GM23338 (cell line): ENCODE measurements around the gene MYOF. TPM values are rescaled to one million over a fixed set of nuclear protein-coding genes. Genes with fewer than 3 reads are reported as not detected.

Source experiments
- ATAC-seq: fragments of 200-7000 bp; cut with Tn5 transposase; 3 replicates; pipeline ENCODE4 v1.9.1; 2020
- DNase-seq: peaks from one replicate; pipeline ENCODE4 v3.0.0-alpha.2; 2015; ENCODE audit warnings: low spot score
- H2AFZ ChIP-seq: fragments of 200-600 bp; sonication (generic); 2 replicates; pipeline ENCODE4 v1.8.0; 2016; ENCODE audit warnings: antibody characterized with exemption, mild to moderate bottlenecking, moderate library complexity
- H3F3A ChIP-seq: fragments of 200-600 bp; sonication (generic); replicated peaks from 2 replicates; pipeline ENCODE4 v1.8.0; 2017; ENCODE audit warnings: antibody characterized with exemption, mixed run types, low read depth
- H3K27ac ChIP-seq: fragments of 200-600 bp; sonication (generic); 2 replicates; pipeline ENCODE4 v1.6.1; 2016; ENCODE audit warnings: low read depth
- H3K27me3 ChIP-seq: fragments of 200-600 bp; sonication (generic); 2 replicates; pipeline ENCODE4 v1.8.0; 2016; ENCODE audit warnings: mild to moderate bottlenecking, mixed run types, moderate library complexity; ENCODE audit not compliant: insufficient read depth
- H3K36me3 ChIP-seq: fragments of 200-600 bp; sonication (generic); 2 replicates; pipeline ENCODE4 v1.8.0; 2016; ENCODE audit warnings: mild to moderate bottlenecking; ENCODE audit not compliant: insufficient read depth
- H3K4me1 ChIP-seq: fragments of 200-600 bp; sonication (generic); 2 replicates; pipeline ENCODE4 v1.8.0; 2016; ENCODE audit warnings: mild to moderate bottlenecking, moderate library complexity; ENCODE audit not compliant: insufficient read depth
- H3K4me2 ChIP-seq: fragments of 200-600 bp; sonication (generic); 2 replicates; pipeline ENCODE4 v1.7.1; 2017; ENCODE audit warnings: mixed run types
- H3K4me3 ChIP-seq: fragments of 200-600 bp; sonication (generic); 2 replicates; pipeline ENCODE4 v1.6.1; 2016; ENCODE audit warnings: mixed run types
- H3K79me2 ChIP-seq: fragments of 200-600 bp; sonication (generic); replicated peaks from 2 replicates; pipeline ENCODE4 v1.8.0; 2017; ENCODE audit warnings: mild to moderate bottlenecking; ENCODE audit not compliant: insufficient read depth
- H3K9me2 ChIP-seq: fragments of 200-600 bp; sonication (generic); 2 replicates; pipeline ENCODE4 v1.8.0; 2017; ENCODE audit not compliant: insufficient read depth
- H4K20me1 ChIP-seq: fragments of 200-600 bp; sonication (generic); replicated peaks from 2 replicates; pipeline ENCODE4 v1.8.0; 2017; ENCODE audit warnings: mild to moderate bottlenecking; ENCODE audit not compliant: insufficient read depth
- H3K27ac Mint-ChIP-seq: 2 replicates; pipeline ENCODE4 v1.8.0; 2020; ENCODE audit warnings: inconsistent platforms, mild to moderate bottlenecking, moderate library complexity, mixed read lengths
- H3K27me3 Mint-ChIP-seq: 3 replicates; pipeline ENCODE4 v1.8.0; 2022; ENCODE audit warnings: low read depth, mild to moderate bottlenecking, moderate library complexity, mixed read lengths, inconsistent platforms; ENCODE audit not compliant: insufficient read depth, poor library complexity
- H3K36me3 Mint-ChIP-seq: 3 replicates; pipeline ENCODE4 v1.8.0; 2021; ENCODE audit warnings: low read depth, mild to moderate bottlenecking, inconsistent platforms, moderate library complexity, mixed read lengths
- H3K4me1 Mint-ChIP-seq: 3 replicates; pipeline ENCODE4 v1.8.0; 2020; ENCODE audit warnings: mild to moderate bottlenecking, inconsistent platforms, mixed read lengths
- H3K4me3 Mint-ChIP-seq: 3 replicates; pipeline ENCODE4 v1.8.0; 2021; ENCODE audit warnings: moderate library complexity, mild to moderate bottlenecking, inconsistent platforms, mixed read lengths
- H3K9me3 Mint-ChIP-seq: 3 replicates; pipeline ENCODE4 v1.8.0; 2020; ENCODE audit warnings: moderate library complexity, mild to moderate bottlenecking, inconsistent platforms, mixed read lengths
- CREB1 ChIP-seq: fragments of 250-450 bp; sonication (Bioruptor Pico); IDR thresholded peaks from 2 replicates; pipeline ENCODE4 v1.5.0; 2020; ENCODE audit warnings: low read depth, mild to moderate bottlenecking, moderate library complexity
- EZH2 ChIP-seq: fragments of 200-600 bp; sonication (generic); IDR thresholded peaks from one replicate; pipeline ENCODE4 v1.8.0; 2017; ENCODE audit warnings: antibody characterized with exemption, mild to moderate bottlenecking, low read depth; ENCODE audit not compliant: unreplicated experiment
- EZH2phosphoT487 ChIP-seq: fragments of 200-600 bp; sonication (generic); IDR thresholded peaks from one replicate; pipeline ENCODE4 v1.8.1; 2018; ENCODE audit warnings: antibody characterized with exemption; ENCODE audit not compliant: unreplicated experiment
- JUNB ChIP-seq: IDR thresholded peaks from one replicate; pipeline ENCODE4 v1.6.1; 2016; ENCODE audit warnings: antibody characterized with exemption; ENCODE audit not compliant: unreplicated experiment
- NANOG ChIP-seq: IDR thresholded peaks from 2 replicates; pipeline ENCODE4 v1.6.1; 2016; ENCODE audit warnings: antibody characterized with exemption, borderline replicate concordance
- POLR2AphosphoS5 ChIP-seq: IDR thresholded peaks from 2 replicates; pipeline ENCODE4 v1.6.1; 2016; ENCODE audit warnings: antibody characterized with exemption, low read depth
- STAT1 ChIP-seq: IDR thresholded peaks from one replicate; pipeline ENCODE4 v1.6.1; 2016; ENCODE audit warnings: antibody characterized with exemption; ENCODE audit not compliant: unreplicated experiment
- ZNF114 ChIP-seq: fragments of 250-450 bp; sonication (Bioruptor Pico); IDR thresholded peaks from 2 replicates; pipeline ENCODE4 v1.5.0; 2020; ENCODE audit warnings: mild to moderate bottlenecking, moderate library complexity
- ZNF331 ChIP-seq: fragments of 250-450 bp; sonication (Bioruptor Pico); IDR thresholded peaks from 2 replicates; pipeline ENCODE4 v1.5.0; 2020; ENCODE audit warnings: low read depth, mild to moderate bottlenecking, moderate library complexity
- polyA plus RNA-seq: library from polyadenylated mRNA; unstranded; fragments of >200 nt; fragmentation: Nextera tagmentation; extraction: Ambion mirVana; gene quantifications from 2 replicates; pipeline ENCODE4 v1.2.1, GENCODE V29; 2016
- total RNA-seq: library from RNA; depleted of rRNA; stranded (reverse); fragments of >200 nt; shearing (Covaris generic); gene quantifications from 2 replicates; pipeline ENCODE4 v1.2.3, GENCODE V29; 2014
- TF ChIP-seq, protein P1 (sequence below): IDR thresholded peaks from 2 replicates; pipeline ENCODE4 v1.6.1; 2016; ENCODE audit warnings: antibody characterized with exemption
- TF ChIP-seq, protein P2 (sequence below): fragments of 250-450 bp; sonication (Bioruptor Pico); IDR thresholded peaks from 2 replicates; pipeline ENCODE4 v1.5.0; 2020; ENCODE audit warnings: mild to moderate bottlenecking, moderate library complexity
- TF ChIP-seq, protein P3 (sequence below), 2 experiments: fragments of 200-600 bp in 1 of 2; sonication (generic) in 1 of 2; conservative IDR thresholded peaks; 2 replicates each; pipeline versions ENCODE4 v1.5.1 to v1.6.1; 2016 to 2017; ENCODE audit warnings: antibody characterized with exemption in 2 of 2, low read depth in 2 of 2, mild to moderate bottlenecking in 2 of 2, moderate library complexity in 1 of 2
- TF ChIP-seq, protein P4 (sequence below): IDR thresholded peaks from one replicate; pipeline ENCODE4 v1.6.1; 2018; ENCODE audit warnings: antibody characterized with exemption; ENCODE audit not compliant: unreplicated experiment

MYOF gene
- total and polyA plus RNA-seq, 2 experiments from 2014 or later = 0.82 to 1.4 TPM

DNA sequence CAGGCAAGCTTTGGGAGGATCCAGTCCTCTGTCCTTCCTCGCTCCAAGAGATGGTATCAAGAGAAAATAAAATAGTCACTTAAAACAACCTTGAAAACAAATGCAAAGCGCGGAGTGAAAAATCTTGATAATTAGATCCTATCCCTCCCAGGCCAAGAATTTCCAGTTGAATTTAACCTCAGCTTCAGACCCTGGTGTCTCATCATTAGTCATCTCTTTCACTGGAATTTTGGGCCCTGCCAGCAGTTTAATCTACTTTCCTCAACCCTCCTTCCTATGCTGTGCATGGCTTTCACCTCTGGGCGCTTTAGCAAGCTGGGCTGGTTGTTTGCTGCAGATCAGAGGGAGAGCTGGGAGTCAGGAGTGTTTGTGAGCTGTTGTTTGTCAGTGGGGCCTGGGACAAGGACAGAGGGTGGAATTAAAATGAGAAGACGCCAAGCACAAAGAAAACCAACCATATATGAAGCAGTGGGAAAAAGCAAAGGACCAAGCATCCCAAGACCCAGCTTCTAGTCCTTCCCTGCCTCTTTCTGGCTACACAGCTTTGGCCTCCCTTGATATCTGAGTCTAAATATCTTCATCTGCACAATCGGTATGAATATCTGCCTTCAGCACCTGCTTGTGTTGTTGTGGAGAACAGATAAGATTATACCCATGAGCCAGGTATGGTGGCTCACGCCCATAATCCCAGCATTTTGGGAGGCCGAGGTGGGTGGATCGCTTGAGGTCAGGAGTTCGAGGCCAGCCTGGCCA is 13.5 kb downstream of the MYOF start:
- DNase-seq = no peak
- H3K4me1 ChIP-seq = peaks cover 8% of the 10 kb centered on the region; the same call in 1 of the 2 replicates
- no peaks in the 10 kb centered on the region for H3K79me2 ChIP-seq
- peaks cover 12% of the 10 kb centered on the region; the same call in 2 of the 3 replicates for H3K4me1 Mint-ChIP-seq
- H3K27me3 Mint-ChIP-seq = peaks cover 2% of the 10 kb centered on the region
- H4K20me1 ChIP-seq = no peaks in the 10 kb centered on the region
- H3K27ac ChIP-seq = no peak overlapping the region
- H3K27me3 ChIP-seq = no peaks in the 10 kb centered on the region
- no peaks in the 10 kb centered on the region for H3F3A ChIP-seq
- H3K27ac Mint-ChIP-seq = no peak overlapping the region
- no peak overlapping the region for H3K4me3 ChIP-seq
- no peak overlapping the region for H3K4me3 Mint-ChIP-seq
- H3K9me3 Mint-ChIP-seq = no peaks in the 10 kb centered on the region
- no peaks in the 10 kb centered on the region for H3K36me3 ChIP-seq
- ATAC-seq = no peak
- TF ChIP-seq NANOG = no peak
- TF ChIP-seq EZH2 = no peak
- TF ChIP-seq, protein P1, sequence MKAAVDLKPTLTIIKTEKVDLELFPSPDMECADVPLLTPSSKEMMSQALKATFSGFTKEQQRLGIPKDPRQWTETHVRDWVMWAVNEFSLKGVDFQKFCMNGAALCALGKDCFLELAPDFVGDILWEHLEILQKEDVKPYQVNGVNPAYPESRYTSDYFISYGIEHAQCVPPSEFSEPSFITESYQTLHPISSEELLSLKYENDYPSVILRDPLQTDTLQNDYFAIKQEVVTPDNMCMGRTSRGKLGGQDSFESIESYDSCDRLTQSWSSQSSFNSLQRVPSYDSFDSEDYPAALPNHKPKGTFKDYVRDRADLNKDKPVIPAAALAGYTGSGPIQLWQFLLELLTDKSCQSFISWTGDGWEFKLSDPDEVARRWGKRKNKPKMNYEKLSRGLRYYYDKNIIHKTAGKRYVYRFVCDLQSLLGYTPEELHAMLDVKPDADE = no peak
- no peak for TF ChIP-seq ZNF114 (CRISPR knock-in tag)
- no peak for TF ChIP-seq EZH2phosphoT487
- no peak for TF ChIP-seq ZNF331
- no peak for TF ChIP-seq POLR2AphosphoS5
- no peak for TF ChIP-seq JUNB
- no peak for TF ChIP-seq STAT1
- TF ChIP-seq CREB1 (CRISPR knock-in tag) = no peak
- TF ChIP-seq, protein P2, sequence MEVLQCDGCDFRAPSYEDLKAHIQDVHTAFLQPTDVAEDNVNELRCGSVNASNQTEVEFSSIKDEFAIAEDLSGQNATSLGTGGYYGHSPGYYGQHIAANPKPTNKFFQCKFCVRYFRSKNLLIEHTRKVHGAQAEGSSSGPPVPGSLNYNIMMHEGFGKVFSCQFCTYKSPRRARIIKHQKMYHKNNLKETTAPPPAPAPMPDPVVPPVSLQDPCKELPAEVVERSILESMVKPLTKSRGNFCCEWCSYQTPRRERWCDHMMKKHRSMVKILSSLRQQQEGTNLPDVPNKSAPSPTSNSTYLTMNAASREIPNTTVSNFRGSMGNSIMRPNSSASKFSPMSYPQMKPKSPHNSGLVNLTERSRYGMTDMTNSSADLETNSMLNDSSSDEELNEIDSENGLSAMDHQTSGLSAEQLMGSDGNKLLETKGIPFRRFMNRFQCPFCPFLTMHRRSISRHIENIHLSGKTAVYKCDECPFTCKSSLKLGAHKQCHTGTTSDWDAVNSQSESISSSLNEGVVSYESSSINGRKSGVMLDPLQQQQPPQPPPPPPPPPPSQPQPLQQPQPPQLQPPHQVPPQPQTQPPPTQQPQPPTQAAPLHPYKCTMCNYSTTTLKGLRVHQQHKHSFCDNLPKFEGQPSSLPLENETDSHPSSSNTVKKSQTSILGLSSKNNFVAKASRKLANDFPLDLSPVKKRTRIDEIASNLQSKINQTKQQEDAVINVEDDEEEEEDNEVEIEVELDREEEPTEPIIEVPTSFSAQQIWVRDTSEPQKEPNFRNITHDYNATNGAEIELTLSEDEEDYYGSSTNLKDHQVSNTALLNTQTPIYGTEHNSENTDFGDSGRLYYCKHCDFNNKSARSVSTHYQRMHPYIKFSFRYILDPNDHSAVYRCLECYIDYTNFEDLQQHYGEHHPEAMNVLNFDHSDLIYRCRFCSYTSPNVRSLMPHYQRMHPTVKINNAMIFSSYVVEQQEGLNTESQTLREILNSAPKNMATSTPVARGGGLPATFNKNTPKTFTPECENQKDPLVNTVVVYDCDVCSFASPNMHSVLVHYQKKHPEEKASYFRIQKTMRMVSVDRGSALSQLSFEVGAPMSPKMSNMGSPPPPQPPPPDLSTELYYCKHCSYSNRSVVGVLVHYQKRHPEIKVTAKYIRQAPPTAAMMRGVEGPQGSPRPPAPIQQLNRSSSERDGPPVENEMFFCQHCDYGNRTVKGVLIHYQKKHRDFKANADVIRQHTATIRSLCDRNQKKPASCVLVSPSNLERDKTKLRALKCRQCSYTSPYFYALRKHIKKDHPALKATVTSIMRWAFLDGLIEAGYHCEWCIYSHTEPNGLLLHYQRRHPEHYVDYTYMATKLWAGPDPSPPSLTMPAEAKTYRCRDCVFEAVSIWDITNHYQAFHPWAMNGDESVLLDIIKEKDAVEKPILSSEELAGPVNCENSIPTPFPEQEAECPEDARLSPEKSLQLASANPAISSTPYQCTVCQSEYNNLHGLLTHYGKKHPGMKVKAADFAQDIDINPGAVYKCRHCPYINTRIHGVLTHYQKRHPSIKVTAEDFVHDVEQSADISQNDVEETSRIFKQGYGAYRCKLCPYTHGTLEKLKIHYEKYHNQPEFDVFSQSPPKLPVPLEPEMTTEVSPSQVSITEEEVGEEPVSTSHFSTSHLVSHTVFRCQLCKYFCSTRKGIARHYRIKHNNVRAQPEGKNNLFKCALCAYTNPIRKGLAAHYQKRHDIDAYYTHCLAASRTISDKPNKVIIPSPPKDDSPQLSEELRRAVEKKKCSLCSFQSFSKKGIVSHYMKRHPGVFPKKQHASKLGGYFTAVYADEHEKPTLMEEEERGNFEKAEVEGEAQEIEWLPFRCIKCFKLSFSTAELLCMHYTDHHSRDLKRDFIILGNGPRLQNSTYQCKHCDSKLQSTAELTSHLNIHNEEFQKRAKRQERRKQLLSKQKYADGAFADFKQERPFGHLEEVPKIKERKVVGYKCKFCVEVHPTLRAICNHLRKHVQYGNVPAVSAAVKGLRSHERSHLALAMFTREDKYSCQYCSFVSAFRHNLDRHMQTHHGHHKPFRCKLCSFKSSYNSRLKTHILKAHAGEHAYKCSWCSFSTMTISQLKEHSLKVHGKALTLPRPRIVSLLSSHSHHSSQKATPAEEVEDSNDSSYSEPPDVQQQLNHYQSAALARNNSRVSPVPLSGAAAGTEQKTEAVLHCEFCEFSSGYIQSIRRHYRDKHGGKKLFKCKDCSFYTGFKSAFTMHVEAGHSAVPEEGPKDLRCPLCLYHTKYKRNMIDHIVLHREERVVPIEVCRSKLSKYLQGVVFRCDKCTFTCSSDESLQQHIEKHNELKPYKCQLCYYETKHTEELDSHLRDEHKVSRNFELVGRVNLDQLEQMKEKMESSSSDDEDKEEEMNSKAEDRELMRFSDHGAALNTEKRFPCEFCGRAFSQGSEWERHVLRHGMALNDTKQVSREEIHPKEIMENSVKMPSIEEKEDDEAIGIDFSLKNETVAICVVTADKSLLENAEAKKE (CRISPR knock-in tag) = no peak
- TF ChIP-seq, protein P3, sequence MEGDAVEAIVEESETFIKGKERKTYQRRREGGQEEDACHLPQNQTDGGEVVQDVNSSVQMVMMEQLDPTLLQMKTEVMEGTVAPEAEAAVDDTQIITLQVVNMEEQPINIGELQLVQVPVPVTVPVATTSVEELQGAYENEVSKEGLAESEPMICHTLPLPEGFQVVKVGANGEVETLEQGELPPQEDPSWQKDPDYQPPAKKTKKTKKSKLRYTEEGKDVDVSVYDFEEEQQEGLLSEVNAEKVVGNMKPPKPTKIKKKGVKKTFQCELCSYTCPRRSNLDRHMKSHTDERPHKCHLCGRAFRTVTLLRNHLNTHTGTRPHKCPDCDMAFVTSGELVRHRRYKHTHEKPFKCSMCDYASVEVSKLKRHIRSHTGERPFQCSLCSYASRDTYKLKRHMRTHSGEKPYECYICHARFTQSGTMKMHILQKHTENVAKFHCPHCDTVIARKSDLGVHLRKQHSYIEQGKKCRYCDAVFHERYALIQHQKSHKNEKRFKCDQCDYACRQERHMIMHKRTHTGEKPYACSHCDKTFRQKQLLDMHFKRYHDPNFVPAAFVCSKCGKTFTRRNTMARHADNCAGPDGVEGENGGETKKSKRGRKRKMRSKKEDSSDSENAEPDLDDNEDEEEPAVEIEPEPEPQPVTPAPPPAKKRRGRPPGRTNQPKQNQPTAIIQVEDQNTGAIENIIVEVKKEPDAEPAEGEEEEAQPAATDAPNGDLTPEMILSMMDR (conservative IDR thresholded peaks at IDR 0.05; ENCODE audit: low read depth in 2 of 2) = no peak
- TF ChIP-seq, protein P4, sequence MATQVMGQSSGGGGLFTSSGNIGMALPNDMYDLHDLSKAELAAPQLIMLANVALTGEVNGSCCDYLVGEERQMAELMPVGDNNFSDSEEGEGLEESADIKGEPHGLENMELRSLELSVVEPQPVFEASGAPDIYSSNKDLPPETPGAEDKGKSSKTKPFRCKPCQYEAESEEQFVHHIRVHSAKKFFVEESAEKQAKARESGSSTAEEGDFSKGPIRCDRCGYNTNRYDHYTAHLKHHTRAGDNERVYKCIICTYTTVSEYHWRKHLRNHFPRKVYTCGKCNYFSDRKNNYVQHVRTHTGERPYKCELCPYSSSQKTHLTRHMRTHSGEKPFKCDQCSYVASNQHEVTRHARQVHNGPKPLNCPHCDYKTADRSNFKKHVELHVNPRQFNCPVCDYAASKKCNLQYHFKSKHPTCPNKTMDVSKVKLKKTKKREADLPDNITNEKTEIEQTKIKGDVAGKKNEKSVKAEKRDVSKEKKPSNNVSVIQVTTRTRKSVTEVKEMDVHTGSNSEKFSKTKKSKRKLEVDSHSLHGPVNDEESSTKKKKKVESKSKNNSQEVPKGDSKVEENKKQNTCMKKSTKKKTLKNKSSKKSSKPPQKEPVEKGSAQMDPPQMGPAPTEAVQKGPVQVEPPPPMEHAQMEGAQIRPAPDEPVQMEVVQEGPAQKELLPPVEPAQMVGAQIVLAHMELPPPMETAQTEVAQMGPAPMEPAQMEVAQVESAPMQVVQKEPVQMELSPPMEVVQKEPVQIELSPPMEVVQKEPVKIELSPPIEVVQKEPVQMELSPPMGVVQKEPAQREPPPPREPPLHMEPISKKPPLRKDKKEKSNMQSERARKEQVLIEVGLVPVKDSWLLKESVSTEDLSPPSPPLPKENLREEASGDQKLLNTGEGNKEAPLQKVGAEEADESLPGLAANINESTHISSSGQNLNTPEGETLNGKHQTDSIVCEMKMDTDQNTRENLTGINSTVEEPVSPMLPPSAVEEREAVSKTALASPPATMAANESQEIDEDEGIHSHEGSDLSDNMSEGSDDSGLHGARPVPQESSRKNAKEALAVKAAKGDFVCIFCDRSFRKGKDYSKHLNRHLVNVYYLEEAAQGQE = no peak
- H3K4me2 ChIP-seq = no peak overlapping the region
- no peaks in the 10 kb centered on the region for H3K9me2 ChIP-seq
- H2AFZ ChIP-seq = no peak overlapping the region
- no peaks in the 10 kb centered on the region for H3K36me3 Mint-ChIP-seq
